GM21786 (cell line): ENCODE data around the gene GLIPR1L1.

ENCODE experiments used
- ATAC-seq: cut with Tn5 transposase; IDR thresholded peaks from one replicate; pipeline ENCODE4 v1.9.1; 2021; ENCODE audit not compliant: unreplicated experiment

The GLIPR1L1 gene

GRCh38 chr12:75349946-75350345 is 15.5 kb downstream of the GLIPR1L1 start:
- no peak for ATAC-seq

GRCh38 chr12:75350413-75350812 is 15.9 kb downstream of the GLIPR1L1 start:
- no peak for ATAC-seq

GRCh38 chr12:75354011-75354410 is 19.5 kb downstream of the GLIPR1L1 start:
- no peak for ATAC-seq

GRCh38 chr12:75360920-75361319 is 26.4 kb downstream of the GLIPR1L1 start:
- ATAC-seq: no peak

- ATAC-seq: no peak
Observed at GRCh38 chr12:75361408-75361807, 26.9 kb downstream of the GLIPR1L1 start.

GRCh38 chr12:75364919-75365318 is 30.4 kb downstream of the GLIPR1L1 start:
- ATAC-seq: no peak

- ATAC-seq: peak; percentile 65
Observed at GRCh38 chr12:75366629-75367028, 32.2 kb downstream of the GLIPR1L1 start.

- no peak for ATAC-seq
Observed at GRCh38 chr12:75374971-75375370, 40.5 kb downstream of the GLIPR1L1 start.

- ATAC-seq: no peak
Observed at GRCh38 chr12:75378354-75378753, 43.9 kb downstream of the GLIPR1L1 start.

GRCh38 chr12:75389061-75389460 is 54.6 kb downstream of the GLIPR1L1 start:
- ATAC-seq: no peak

- no peak for ATAC-seq
Observed at GRCh38 chr12:75389706-75390105, 55.2 kb downstream of the GLIPR1L1 start.

- peak; percentile 1 for ATAC-seq
Observed at GRCh38 chr12:75390156-75390898, 55.9 kb downstream of the GLIPR1L1 start.

GRCh38 chr12:75390899-75391538 is 56.5 kb downstream of the GLIPR1L1 start, which contains the start of gene GLIPR1L2:
Gene GLIPR1L2 (plus strand): TSS chr12:75391089. CDS start chr12:75391117, 28 bp downstream.
- ATAC-seq: peak; percentile 96

- ATAC-seq: no peak
Observed at GRCh38 chr12:75404231-75404630, 69.8 kb downstream of the GLIPR1L1 start.

- no peak for ATAC-seq
Observed at GRCh38 chr12:75407683-75408082, 73.2 kb downstream of the GLIPR1L1 start.

- no peak for ATAC-seq
Observed at GRCh38 chr12:75409830-75410229, 75.4 kb downstream of the GLIPR1L1 start.

- no peak for ATAC-seq
Observed at GRCh38 chr12:75414671-75415070, 80.2 kb downstream of the GLIPR1L1 start.

- ATAC-seq: no peak
Observed at GRCh38 chr12:75419841-75420240, 85.4 kb downstream of the GLIPR1L1 start.
